SK-N-SH treated with all-trans-retinoic acid at 6 μM for 48 hours (cell line): ENCODE measurements around the gene CIZ1.

Experiments used
- ATAC-seq: fragments of 200-7000 bp; cut with Tn5 transposase; 3 replicates; pipeline ENCODE4 v1.9.1; 2020; ENCODE audit warnings: mild to moderate bottlenecking, moderate library complexity
- ARNTL ChIP-seq: fragments of 450-650 bp; formaldehyde crosslinking; IDR thresholded peaks from 2 replicates; pipeline ENCODE4 v1.5.0; 2020; ENCODE audit warnings: low read depth, mild to moderate bottlenecking, moderate library complexity, borderline replicate concordance
- BACH2 ChIP-seq: fragments of 250-450 bp; sonication (Bioruptor Pico); IDR thresholded peaks from 2 replicates; pipeline ENCODE4 v1.9.0; 2021; ENCODE audit warnings: mild to moderate bottlenecking, borderline replicate concordance
- CREB5 ChIP-seq: fragments of 250-450 bp; sonication (Bioruptor Pico); IDR thresholded peaks from 2 replicates; pipeline ENCODE4 v1.5.1; 2020; ENCODE audit warnings: low read depth, mild to moderate bottlenecking, moderate library complexity
- CSDC2 ChIP-seq: fragments of 250-450 bp; sonication (Bioruptor Pico); IDR thresholded peaks from 2 replicates; pipeline ENCODE4 v1.5.0; 2020; ENCODE audit warnings: mild to moderate bottlenecking, moderate library complexity
- ESRRG ChIP-seq: fragments of 250-450 bp; sonication (Bioruptor Pico); IDR thresholded peaks from 2 replicates; pipeline ENCODE4 v1.6.1; 2021; ENCODE audit warnings: mild to moderate bottlenecking
- ISL1 ChIP-seq: fragments of 250-450 bp; sonication (Bioruptor Pico); IDR thresholded peaks from 2 replicates; pipeline ENCODE4 v2.1.2; 2022; ENCODE audit warnings: mild to moderate bottlenecking, moderate library complexity
- OSR1 ChIP-seq: fragments of 250-450 bp; sonication (Bioruptor Pico); IDR thresholded peaks from 2 replicates; pipeline ENCODE4 v1.8.0; 2022; ENCODE audit warnings: moderate library complexity, mild to moderate bottlenecking, inconsistent platforms
- PATZ1 ChIP-seq: fragments of 250-450 bp; sonication (Bioruptor Pico); IDR thresholded peaks from 2 replicates; pipeline ENCODE4 v1.8.0; 2020; ENCODE audit warnings: mild to moderate bottlenecking, moderate library complexity, borderline replicate concordance
- PPARA ChIP-seq: fragments of 250-450 bp; sonication (Bioruptor Pico); IDR thresholded peaks from 2 replicates; pipeline ENCODE4 v1.5.0; 2020; ENCODE audit warnings: mild to moderate bottlenecking, borderline replicate concordance
- RARB ChIP-seq: fragments of 250-450 bp; sonication (Bioruptor Pico); IDR thresholded peaks from 2 replicates; pipeline ENCODE4 v1.8.0; 2021; ENCODE audit warnings: mild to moderate bottlenecking, moderate library complexity
- SNAI2 ChIP-seq: fragments of 250-450 bp; sonication (Bioruptor Pico); IDR thresholded peaks from 2 replicates; pipeline ENCODE4 v1.5.0; 2020; ENCODE audit warnings: mild to moderate bottlenecking, moderate library complexity
- TCF4 ChIP-seq: fragments of 250-450 bp; sonication (Bioruptor Pico); IDR thresholded peaks from 2 replicates; pipeline ENCODE4 v1.8.0; 2021; ENCODE audit warnings: mild to moderate bottlenecking, moderate library complexity, borderline replicate concordance
- TOX ChIP-seq: fragments of 250-450 bp; sonication (Bioruptor Pico); IDR thresholded peaks from 2 replicates; pipeline ENCODE4 v1.8.0; 2021; ENCODE audit warnings: mild to moderate bottlenecking, moderate library complexity, borderline replicate concordance
- TSHZ2 ChIP-seq: fragments of 250-450 bp; sonication (Bioruptor Pico); IDR thresholded peaks from 2 replicates; pipeline ENCODE4 v1.5.0; 2020; ENCODE audit warnings: mild to moderate bottlenecking, moderate library complexity
- ZC3H10 ChIP-seq: fragments of 250-450 bp; sonication (Bioruptor Pico); IDR thresholded peaks from 2 replicates; pipeline ENCODE4 v1.5.1; 2021; ENCODE audit warnings: mild to moderate bottlenecking, moderate library complexity
- ZFP3 ChIP-seq: fragments of 250-450 bp; sonication (Bioruptor Pico); IDR thresholded peaks from 2 replicates; pipeline ENCODE4 v1.5.0; 2020; ENCODE audit warnings: mild to moderate bottlenecking, moderate library complexity
- ZFP30 ChIP-seq: fragments of 450-650 bp; formaldehyde crosslinking; IDR thresholded peaks from 2 replicates; pipeline ENCODE4 v1.5.0; 2022; ENCODE audit warnings: mild to moderate bottlenecking, moderate library complexity
- ZNF70 ChIP-seq: fragments of 450-650 bp; formaldehyde crosslinking; IDR thresholded peaks from 2 replicates; pipeline ENCODE4 v1.5.0; 2020; ENCODE audit warnings: mild to moderate bottlenecking, moderate library complexity
- TF ChIP-seq, protein P1 (sequence below): fragments of 250-450 bp; sonication (Bioruptor Pico); IDR thresholded peaks from 2 replicates; pipeline ENCODE4 v1.5.1; 2021; ENCODE audit warnings: mild to moderate bottlenecking, moderate library complexity
- TF ChIP-seq, protein P2 (sequence below): fragments of 250-450 bp; sonication (Bioruptor Pico); IDR thresholded peaks from 2 replicates; pipeline ENCODE4 v1.8.0; 2021; ENCODE audit warnings: low read depth, mild to moderate bottlenecking, moderate library complexity, borderline replicate concordance

CIZ1 gene

DNA sequence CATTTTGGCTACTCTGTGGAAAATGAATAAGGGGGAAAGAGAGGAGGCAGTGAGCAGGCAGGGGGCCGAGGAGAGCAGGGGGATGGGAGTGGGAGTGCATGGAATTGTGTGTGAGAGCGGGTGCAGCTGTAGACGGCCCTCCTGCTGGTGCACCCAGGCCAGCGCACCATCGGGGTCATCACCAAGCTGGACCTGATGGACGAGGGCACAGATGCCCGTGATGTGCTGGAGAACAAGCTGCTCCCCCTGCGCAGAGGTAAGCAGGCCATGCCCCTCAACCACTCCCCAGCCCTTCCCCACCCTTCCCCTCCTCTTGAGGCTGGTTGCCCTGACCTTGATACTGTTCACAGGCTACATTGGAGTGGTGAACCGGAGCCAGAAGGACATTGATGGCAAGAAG is 28.5 kb upstream of the CIZ1 start:
- no peak for ATAC-seq
- no peak for TF ChIP-seq ZFP30 (CRISPR knock-in tag)
- no peak for TF ChIP-seq BACH2 (CRISPR knock-in tag)
- TF ChIP-seq ARNTL (CRISPR knock-in tag), result no peak
- TF ChIP-seq SNAI2 (CRISPR knock-in tag), result no peak
- TF ChIP-seq, protein P1, sequence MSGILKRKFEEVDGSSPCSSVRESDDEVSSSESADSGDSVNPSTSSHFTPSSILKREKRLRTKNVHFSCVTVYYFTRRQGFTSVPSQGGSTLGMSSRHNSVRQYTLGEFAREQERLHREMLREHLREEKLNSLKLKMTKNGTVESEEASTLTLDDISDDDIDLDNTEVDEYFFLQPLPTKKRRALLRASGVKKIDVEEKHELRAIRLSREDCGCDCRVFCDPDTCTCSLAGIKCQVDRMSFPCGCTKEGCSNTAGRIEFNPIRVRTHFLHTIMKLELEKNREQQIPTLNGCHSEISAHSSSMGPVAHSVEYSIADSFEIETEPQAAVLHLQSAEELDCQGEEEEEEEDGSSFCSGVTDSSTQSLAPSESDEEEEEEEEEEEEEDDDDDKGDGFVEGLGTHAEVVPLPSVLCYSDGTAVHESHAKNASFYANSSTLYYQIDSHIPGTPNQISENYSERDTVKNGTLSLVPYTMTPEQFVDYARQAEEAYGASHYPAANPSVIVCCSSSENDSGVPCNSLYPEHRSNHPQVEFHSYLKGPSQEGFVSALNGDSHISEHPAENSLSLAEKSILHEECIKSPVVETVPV, result no peak
- no peak for TF ChIP-seq ZFP3 (CRISPR knock-in tag)
- no peak for TF ChIP-seq TOX (CRISPR knock-in tag)
- TF ChIP-seq ZC3H10 (CRISPR knock-in tag), result no peak
- TF ChIP-seq TSHZ2, result no peak
- TF ChIP-seq ISL1, result no peak

- no peak for TF ChIP-seq ZFP30 (CRISPR knock-in tag)
- no peak for TF ChIP-seq ZNF70 (CRISPR knock-in tag)
- no peak for TF ChIP-seq PPARA (CRISPR knock-in tag)
- TF ChIP-seq ZFP3 (CRISPR knock-in tag), result no peak
- no peak for TF ChIP-seq RARB (CRISPR knock-in tag)
- no peak for TF ChIP-seq ESRRG (CRISPR knock-in tag)
- TF ChIP-seq CSDC2 (CRISPR knock-in tag), result no peak
- ATAC-seq, result no peak
Measured at GRCh38 chr9:128218518-128219389, 27.4 kb upstream of the CIZ1 start.

- TF ChIP-seq TSHZ2, result no peak
- TF ChIP-seq, protein P2, sequence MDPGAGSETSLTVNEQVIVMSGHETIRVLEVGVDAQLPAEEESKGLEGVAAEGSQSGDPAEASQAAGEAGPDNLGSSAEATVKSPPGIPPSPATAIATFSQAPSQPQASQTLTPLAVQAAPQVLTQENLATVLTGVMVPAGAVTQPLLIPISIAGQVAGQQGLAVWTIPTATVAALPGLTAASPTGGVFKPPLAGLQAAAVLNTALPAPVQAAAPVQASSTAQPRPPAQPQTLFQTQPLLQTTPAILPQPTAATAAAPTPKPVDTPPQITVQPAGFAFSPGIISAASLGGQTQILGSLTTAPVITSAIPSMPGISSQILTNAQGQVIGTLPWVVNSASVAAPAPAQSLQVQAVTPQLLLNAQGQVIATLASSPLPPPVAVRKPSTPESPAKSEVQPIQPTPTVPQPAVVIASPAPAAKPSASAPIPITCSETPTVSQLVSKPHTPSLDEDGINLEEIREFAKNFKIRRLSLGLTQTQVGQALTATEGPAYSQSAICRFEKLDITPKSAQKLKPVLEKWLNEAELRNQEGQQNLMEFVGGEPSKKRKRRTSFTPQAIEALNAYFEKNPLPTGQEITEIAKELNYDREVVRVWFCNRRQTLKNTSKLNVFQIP (CRISPR knock-in tag), result no peak
- no peak for TF ChIP-seq ISL1
- no peak for TF ChIP-seq OSR1
- TF ChIP-seq TOX (CRISPR knock-in tag), result no peak
- TF ChIP-seq ESRRG (CRISPR knock-in tag), result no peak
- TF ChIP-seq PPARA (CRISPR knock-in tag), result no peak
- TF ChIP-seq ZFP30 (CRISPR knock-in tag), result no peak
- TF ChIP-seq ZNF70 (CRISPR knock-in tag), result no peak
- TF ChIP-seq RARB (CRISPR knock-in tag), result no peak
- no peak for TF ChIP-seq ZFP3 (CRISPR knock-in tag)
- no peak for TF ChIP-seq CREB5 (CRISPR knock-in tag)
- no peak for TF ChIP-seq TCF4 (CRISPR knock-in tag)
- TF ChIP-seq, protein P1, result no peak
- no peak for TF ChIP-seq PATZ1 (CRISPR knock-in tag)
- no peak for TF ChIP-seq SNAI2 (CRISPR knock-in tag)
- TF ChIP-seq ARNTL (CRISPR knock-in tag), result no peak
- TF ChIP-seq CSDC2 (CRISPR knock-in tag), result no peak
- TF ChIP-seq BACH2 (CRISPR knock-in tag), result no peak
- no peak for ATAC-seq
Measured at GRCh38 chr9:128218172-128218517, 26.8 kb upstream of the CIZ1 start.
